Activated gamma-delta T cell treated with Interleukin-2 at 50 U/mL for 16 hours (primary cell): ENCODE results near the gene ADSS2.

ENCODE experiments used
- DNase-seq: peaks from one replicate; pipeline ENCODE4 v3.0.0-alpha.2; 2020

ADSS2 gene

DNA sequence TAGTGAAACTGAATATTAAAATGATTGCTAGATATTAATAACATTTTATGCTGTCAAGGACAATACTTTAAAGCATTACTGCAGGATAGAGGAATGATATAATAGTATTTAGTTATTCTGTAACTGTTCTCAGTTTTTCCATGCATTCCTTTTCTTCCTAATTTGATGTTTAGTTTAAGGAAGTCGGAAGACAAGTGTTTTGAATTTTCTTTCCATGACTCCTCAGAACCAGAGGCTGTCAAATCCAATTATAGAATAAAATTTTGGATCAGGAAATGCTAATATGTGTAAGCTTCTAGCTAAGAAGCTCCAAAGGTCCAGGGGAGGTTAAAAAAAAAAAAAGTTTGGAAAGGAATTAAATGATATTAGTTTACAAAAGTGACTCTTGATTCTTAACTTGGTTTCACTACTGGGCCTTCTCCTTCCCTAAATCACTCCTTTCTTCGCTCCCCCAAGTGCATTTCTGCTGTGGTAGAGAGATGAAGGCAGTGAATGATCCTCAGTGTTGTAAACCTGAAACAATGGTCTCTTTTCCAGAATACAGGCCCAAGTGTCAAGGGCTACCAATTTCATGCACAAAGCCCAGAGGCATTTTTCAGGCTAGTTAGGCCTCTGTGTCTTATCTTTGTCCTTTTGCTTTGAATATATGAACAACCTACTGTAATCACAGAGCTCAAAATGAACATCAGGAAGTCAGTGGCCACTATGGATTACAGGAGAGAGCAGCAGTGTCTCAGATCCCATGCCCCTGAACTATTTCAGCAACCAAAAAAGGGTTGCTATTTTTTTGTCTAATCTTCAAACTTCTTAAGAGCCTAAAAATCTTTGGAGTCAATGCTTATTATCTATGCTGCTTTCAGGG is 6.2 kb downstream of the ADSS2 start:
- no peak for DNase-seq

DNA sequence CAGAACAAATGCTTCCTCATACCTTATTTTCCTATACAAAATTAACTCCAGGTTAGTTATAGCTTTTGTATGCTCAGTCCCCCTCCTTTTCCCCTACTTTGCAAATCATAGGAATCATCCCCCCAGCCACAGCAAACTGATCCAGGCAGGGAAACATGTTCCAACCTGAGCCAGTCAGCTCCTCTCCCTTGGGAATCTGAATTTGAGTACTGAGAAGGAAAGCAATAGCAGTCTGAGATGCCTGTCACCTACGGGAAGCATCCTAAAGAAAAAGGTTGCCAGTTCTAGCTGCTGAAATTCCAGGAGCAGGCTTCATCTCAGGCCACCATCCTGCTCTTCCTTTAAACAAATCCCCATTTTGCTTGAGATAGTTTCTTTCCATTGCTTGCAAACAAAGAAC is 6.9 kb downstream of the ADSS2 start:
- no peak for DNase-seq

DNA sequence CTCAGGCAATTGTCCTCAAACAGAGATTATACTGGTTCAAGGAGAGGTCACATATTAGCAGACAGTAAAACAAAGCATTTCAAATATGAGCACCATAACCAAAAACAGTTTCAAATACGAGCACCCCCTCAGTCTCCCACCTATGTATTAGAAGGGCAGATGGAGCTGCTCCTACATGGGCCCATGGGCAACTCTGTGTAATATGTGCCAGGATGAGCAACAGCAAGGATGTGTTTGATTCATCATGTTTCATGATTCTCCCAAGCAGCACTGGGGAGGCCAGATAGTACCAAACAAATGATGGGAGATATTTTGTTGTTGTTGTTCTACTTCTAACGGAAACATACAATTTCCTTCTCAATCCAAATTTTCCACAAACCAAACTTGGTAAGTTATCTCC is 8.9 kb downstream of the ADSS2 start:
- DNase-seq, result no peak

DNA sequence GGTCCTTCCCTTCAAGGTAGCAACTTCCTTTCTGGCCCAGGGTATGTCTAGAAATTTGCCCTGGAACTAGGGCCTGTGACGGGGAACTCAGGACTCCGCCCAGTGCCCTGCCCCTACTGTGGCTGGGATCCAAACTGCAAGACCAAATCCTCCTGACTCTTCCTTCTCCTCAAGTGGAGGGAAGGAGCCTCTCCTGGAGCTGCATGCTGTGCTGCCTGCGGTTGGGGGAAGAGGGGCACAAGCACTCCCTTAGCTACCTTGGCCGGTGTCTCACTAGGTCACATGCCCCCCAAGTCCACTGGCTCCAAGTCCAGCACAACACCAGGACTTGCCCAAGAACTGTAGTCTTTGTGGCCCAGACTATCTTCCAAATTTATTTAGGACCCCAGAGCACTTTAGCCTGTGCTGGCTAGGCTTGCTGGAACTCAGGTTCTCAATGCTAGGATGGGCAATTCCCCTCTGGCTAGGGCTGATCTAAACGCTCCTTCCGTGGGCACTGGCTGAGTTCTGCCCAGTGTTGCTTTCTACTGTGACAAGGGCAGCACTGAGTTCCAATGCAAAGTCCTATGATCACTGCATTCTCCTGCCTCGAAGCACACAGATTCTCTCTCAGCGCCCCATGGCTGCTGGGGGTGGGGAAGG is 12.2 kb downstream of the ADSS2 start:
- no peak for DNase-seq

DNA sequence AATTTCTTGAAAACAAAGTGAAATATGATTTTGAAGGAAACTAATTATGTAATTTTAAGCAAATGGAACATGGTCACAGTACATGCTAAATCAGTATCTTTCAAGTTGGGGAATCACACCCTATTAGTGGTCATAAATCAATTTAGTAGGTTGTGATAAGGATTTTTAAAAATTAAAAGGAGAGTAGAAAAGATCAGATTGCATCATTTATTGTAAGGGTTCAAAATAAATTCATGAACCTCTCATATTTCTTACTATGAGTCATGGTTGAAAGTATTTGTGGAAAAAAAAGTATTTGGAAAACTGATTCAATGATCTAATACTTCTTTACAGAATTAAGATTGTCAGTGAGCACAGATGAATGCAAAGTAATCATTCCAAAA is 14.6 kb downstream of the ADSS2 start:
- DNase-seq, result no peak

DNA sequence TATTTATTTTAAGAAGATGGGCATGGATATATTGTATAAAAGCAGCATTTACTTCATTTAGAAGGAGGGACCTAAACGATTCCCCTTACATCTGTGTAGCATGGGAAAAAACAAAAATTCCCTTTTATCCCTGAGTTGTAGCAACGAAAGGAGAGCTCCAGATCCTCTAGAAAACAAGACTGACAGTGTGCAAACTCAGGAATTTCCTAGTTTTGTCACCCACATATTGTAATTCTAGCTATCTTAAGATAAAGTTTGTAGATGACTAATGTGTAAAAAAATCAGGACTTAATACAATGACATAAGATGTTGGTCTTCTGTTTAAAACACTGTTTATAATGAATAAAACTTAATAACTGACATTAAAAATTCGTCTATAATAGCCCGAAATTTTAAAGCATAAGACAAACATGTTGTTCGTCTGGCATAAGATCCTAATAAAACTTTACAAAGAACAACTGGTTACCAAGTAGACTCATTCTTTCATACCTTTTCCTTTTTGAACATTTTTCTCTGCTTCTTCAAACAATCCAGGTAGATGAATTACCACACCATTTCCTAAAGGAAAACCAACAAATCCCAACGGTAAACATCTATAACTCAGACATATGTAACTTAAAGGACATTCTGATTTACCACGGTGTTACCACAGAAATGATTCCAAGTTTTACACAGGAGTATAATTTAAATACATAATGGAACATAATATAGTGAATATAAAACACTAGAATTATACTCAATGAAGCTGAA is 15.2 kb downstream of the ADSS2 start:
- DNase-seq, result no peak

DNA sequence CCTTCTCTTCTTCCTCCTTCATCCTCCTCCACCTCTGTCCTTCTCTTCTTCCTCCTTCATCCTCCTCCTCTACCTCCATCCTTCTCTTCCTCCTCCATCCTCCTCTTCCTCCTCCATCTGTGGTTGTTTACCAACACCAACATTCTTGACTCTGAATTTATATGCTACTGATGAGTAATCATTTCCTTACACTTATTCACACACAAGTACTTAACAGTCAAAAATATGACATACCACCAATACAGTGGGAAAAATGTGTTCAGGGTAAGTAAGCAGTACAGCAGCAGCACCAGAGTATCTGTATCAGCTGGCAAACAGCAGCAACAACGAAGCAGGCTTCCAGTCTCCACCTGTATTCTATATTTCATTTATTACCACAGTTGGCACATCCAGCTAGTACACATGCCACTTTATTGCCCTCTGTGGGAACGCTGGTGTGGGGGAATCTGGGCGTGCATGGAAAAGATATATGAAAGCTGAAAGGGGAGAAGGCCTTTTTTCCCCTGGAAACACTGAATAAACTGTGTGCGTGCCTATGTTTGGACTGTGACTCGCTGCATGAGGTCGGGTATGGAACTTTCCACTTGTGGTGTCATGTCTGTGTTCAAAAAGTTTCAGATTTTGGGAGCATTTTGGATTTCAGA is 16.0 kb downstream of the ADSS2 start:
- no peak for DNase-seq

DNA sequence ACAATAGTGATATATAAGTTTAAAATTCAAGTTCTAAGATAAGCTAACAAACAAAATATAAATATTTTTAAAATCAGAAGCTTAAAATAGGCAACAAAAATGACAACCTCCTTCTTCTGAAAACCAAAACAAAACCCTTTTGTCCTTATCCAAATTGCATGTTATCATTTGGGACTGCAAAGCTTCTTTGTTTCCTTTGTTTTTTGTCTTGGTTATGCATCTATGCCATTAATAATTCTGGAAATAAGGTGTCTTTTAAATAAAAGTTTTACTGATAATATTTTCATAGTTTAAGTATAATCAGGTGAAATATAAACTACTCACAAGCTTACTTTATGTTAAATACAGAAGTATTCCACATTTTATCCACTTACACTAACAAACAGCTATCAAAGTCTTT is 20.5 kb downstream of the ADSS2 start:
- DNase-seq, result no peak

DNA sequence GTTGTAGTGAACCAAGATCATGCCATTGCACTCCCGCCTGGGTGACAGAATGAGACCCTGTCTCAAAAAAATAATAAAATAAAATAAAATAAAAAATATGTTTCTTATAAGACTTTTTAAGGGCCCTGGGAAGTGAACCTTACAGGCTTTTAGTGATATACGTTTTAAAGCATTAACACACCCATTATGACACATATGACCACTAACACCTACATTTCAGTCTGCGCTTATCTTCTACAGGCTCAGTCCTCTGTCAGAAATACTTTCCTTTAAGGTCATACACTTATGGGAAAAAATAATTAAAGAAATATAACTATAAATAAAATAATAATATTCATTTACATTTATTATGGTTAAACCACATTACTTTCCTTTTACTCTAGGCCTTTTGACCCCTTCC is 21.9 kb downstream of the ADSS2 start:
- DNase-seq, result no peak

DNA sequence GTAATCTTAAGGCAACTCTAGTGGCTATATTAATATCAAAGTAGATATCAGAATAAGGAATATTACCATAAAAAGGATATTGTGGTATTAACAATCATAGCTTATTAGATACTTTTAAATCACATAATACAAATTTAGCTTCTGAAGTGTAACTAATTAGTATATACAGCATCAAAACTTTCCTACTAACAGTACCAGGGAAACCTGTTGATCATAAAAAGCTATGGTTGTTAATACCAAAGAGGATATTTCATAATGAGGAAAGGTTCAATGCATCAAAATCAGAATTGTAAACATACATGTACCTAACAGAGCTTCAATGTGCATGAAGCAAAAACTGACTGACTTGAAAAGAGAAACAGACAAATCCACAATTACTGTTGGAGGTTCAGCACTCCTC is 24.1 kb downstream of the ADSS2 start:
- no peak for DNase-seq

DNA sequence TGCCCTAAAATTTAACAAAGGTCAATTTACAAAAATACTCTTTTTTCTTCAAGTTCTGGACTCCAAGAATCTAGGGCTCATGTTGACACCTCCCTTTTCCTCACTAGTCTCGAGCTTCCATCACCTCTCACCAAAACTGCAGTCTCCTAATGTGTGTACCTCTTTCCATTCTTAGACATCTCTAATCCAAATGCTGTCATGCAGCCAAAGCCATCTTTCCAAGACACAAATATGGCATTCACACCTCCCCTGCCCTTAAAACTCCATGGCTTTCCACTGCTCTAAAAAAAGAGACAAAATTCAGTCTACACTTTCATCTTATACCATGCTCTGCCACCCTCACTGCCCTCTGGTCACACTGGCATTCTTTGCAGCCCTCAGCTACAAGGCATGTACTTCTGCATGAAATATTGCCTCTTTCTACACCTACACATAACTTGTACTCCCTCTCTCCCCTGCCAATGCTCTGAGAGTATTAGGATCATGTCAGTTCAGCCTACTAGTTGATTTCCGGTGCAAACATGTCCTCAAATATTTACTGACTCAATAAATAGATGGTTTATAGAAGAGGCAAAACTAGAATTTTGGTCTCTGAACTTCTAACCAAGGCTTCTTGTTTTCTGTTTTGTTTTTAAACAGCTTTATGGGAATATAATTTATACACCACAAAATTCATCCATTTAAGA is 26.9 kb downstream of the ADSS2 start:
- no peak for DNase-seq

DNA sequence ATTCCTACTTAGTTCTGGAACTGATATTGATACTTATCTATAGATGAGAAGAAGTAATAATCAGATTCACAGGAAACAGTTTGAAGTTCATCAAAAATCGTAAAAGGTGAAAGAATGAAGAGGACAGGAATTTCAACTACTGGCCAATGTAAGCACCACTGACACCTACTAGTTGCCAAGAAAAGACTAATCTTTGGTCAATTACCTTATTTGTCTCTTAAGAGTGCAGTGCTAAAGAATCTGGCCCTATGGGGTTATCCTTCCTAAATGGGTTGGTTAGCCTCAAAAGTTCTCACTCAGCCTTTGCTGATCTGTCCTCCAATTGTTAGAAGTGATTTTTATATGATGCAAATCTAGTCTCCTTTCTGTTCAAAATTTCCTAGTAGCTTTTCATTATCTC is 29.5 kb downstream of the ADSS2 start:
- no peak for DNase-seq

DNA sequence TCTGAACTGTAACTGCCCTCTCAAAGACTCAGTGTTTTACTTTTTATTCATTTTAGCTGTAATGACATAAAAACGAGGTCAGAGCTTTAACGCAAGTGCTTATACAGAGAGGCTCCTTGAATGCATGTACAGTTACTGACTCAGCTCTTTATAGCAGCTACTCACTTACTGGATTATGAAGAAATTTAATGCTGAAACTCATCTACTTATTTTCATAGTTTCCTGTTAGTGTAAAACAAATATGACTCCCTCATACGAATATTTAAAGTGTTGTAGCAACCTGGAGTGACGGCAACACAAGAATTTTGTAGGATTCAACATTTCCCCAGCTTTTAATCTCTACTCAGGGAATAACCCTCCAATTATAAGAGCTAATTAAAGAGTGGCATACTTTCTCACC is 32.7 kb downstream of the ADSS2 start:
- no peak for DNase-seq

DNA sequence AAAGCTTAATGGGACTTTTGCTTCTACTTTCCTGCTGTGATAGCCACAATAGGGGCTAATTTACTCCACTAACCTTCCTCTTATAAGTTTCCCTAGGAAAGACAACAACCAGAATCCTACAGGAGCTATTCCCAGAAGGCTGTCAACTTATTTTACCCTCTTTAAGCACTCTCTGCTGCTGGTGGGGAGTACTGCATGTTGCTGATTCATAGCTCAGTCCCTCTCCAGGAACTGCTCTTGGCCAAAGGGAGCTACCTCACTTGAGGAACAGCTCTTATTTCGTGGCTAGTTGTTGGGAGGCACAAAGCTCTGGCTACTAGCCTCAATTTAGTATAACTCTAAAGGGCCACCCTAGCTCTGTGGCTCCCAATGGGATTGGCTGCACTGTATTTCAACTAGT is 37.2 kb downstream of the ADSS2 start:
- no peak for DNase-seq

DNA sequence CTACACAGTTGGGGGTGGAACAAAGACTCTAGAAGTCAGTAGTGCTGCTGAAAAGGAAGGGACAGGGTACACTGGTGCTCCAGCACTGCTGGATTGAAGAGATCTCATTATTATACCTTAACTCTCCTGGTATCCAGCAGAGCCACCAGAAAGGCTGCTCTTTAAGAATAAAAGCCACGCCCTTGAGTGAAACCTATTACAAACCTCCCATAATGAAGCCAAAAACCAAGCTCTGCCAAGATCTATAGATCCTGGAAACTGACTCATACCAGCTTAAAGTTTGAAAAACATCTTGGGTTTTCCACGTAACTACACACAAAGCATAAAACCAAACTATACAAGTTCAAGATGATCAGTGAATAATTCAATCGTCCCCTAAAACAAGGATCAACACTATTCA is 38.0 kb downstream of the ADSS2 start:
- no peak for DNase-seq

DNA sequence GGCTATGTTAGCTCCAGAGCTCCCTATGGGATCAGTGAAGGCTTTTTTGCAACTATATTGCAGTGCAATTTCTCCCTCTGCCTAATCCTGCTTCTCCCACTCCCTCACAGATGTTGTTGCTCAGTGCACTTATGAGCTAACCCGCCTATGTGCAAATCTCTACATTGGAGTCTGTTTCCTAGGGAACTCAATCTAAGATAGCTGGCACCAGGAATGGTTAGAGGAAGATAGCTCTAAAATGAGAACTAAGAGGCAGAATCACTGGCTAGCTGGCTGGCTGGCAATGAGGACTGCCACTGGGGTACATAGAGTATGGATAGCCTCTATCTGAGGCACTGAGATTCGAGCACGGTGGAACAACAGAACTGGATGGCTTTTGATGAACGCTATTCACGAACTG is 39.5 kb downstream of the ADSS2 start:
- no peak for DNase-seq

DNA sequence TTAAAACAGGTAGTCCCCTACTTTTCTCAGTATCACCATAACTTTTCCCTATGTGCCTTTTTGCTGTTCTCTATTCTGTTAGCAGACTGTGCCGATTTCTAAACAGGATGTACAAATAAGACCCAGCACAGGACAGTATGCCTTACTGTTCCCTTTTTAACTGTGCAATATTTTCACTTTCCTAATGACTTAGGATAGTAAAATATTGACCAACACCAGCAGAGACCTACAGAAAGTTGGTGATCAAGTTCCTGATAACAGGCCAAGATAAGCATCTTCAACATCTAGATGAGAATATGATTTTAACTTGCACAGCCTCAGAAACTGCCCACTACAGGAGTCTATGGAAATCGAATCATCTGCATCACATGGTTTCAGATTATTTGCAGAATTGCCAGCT is 42.0 kb downstream of the ADSS2 start:
- DNase-seq, result no peak

DNA sequence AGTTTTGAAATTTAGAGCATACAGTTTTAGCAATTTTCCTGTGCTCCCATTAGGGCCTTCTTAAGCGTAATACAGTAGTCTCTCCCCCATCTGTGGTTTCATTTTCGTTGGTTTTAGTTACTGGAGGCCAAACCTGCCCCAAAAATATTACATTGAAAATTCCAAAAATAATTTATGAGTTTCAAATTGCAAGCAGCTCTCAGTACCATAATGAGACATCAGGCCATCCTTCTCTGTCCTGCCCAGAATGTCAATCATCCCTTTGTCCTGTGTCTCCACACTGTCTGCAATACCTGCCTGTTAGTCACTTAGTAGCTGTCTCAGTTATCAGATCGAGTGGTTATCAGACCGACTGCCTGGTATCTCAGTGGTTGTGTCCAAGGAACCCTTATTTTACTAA is 45.4 kb downstream of the ADSS2 start:
- no peak for DNase-seq

DNA sequence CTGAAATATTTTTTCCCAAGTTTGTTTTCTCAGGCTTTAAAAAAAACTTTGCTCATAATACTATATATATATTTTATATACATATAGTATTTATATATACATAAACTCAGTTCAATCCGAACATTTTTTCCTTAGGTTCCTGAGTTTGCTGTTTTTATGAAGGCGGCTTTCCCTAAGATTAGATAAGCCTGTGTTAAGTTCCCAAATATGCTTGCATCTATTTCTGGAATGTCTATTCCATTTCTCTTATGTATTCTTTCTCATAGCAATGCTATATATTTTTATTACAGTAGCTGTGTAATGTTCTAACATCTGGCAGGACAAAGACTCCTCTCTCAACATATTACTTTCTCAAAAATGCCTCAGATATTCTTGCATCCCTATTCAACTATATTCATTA is 45.9 kb downstream of the ADSS2 start:
- DNase-seq, result no peak

DNA sequence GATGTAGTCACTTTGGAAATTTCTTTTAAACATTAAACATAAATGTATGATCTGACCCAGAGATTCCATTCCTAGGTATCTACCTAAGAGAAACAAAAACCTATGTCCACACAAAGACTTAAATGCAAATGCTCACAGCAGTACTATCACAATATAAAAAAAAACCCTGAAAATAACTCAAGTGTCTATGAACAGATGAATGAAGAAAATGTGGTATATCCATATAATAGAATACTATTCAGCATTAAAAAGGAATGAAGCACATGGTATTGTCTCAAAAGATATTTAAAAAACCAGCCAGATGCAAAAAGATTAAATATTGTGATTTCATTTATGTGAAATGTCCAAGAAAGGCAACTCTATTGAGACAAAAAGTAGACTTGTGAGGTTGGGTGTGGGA is 48.3 kb downstream of the ADSS2 start:
- no peak for DNase-seq

DNA sequence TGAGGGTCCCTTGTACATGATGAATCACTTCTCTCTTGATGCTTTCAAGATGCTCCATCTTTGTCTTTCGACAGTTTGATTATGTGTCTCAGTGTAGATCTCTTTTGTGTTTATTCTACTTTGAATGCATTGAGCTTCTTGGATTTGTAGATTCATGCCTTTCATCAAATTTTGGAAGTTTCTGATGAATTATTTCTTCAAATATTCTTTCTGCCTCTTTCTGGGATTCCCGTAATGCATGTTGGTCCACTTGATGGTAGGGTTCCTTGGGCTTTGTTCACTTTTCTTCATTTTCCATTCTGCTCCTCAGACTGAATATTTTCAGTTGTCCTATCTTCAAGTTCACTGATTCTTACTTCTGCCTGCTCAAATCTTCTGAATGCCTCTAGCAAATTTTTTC is 50.7 kb downstream of the ADSS2 start:
- DNase-seq, result no peak

DNA sequence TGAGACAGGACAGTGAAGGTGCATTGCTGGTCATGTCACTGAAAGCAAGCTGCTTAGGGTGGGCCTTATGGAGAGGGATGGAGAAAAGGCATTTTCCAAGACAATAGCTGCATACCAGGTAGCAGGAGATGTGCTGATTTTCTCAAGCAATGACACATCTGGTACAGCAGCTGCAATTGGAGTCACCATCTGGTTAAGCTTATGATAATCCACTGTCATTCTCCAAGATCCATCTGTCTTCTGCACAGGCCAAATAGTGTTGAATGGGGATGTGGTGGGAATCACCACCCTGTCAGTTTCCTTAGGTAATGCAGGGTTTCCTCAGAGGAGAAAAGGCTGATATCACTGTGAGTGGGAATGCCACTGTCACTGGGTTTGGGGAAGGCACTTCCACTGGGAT is 54.6 kb downstream of the ADSS2 start:
- no peak for DNase-seq

DNA sequence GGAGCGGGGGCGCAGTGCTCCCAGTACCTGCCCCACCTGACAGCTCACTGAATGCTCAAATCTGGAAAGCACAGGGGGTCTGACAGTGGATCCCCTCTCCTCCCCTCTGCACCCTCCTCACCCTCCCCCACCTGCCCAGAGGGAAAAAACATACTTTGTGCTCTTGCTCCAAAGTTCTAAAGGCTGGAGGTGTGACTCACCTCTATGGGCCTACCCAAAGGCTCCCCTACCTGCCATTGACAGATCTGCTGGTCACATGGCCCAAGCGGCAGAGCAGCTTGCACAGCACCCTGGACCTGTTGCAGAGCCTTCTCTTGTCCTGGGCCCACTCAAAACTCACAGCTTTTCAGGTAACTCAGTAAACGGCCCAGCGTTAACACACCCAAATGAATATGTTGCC is 55.7 kb downstream of the ADSS2 start:
- DNase-seq, result no peak
